Thymus (tissue), 11 donors: Measurements from ENCODE around the gene PACSIN1. TPM values are rescaled to one million over a fixed set of nuclear protein-coding genes. Genes with fewer than 3 reads are reported as not detected.
"Not testable (repeated sequence)": the region's sequence is repeated elsewhere in the genome, so short reads cannot be mapped to it uniquely, and the experiment has no call there.

Experiments
- DNase-seq, 9 donors: peaks; one replicate each; pipeline ENCODE4 v3.0.0-alpha.2; 2013; ENCODE audit warnings: low spot score in 9 of 9, low read depth in 6 of 9, missing footprints in 1 of 9
- H3K27ac ChIP-seq, 2 donors: one replicate each; pipeline ENCODE4 v1.5.1; 2013; ENCODE audit warnings: control low read depth in 1 of 2, low read depth in 1 of 2, low read length in 1 of 2, mild to moderate bottlenecking in 1 of 2, moderate library complexity in 1 of 2
- H3K27me3 ChIP-seq, 2 donors: one replicate each; pipeline ENCODE4 v1.5.1; 2013; ENCODE audit warnings: low read length in 1 of 2; ENCODE audit not compliant: control insufficient read depth in 2 of 2, insufficient read depth in 1 of 2
- H3K36me3 ChIP-seq, 2 donors: one replicate each; pipeline ENCODE4 v1.5.1; 2013; ENCODE audit warnings: low read length in 1 of 2, mild to moderate bottlenecking in 1 of 2, moderate library complexity in 1 of 2; ENCODE audit not compliant: control insufficient read depth in 2 of 2, insufficient read depth in 2 of 2
- H3K4me1 ChIP-seq, 2 donors: one replicate each; pipeline ENCODE4 v1.5.1; 2013; ENCODE audit warnings: low read length in 2 of 2; ENCODE audit not compliant: control insufficient read depth in 2 of 2, insufficient read depth in 2 of 2
- H3K4me3 ChIP-seq, 2 donors: one replicate each; pipeline ENCODE4 v1.5.1; 2013; ENCODE audit warnings: low read length in 2 of 2, control low read depth in 1 of 2, mild to moderate bottlenecking in 1 of 2
- H3K9me3 ChIP-seq, 2 donors: one replicate each; pipeline ENCODE4 v1.5.1; 2013; ENCODE audit warnings: low read length in 1 of 2, mild to moderate bottlenecking in 1 of 2; ENCODE audit not compliant: control insufficient read depth in 2 of 2, insufficient read depth in 1 of 2
- whole genome bisulfite sequencing: extraction: QIAGEN DNeasy Blood & Tissue Kit; methylation state at CpG from one replicate; pipeline ENCODE4 v1.1.7; 2013; 5-methylcytosine and 5-hydroxymethylcytosine counted together
- polyA plus RNA-seq: library from polyadenylated mRNA; stranded (reverse); fragments of 200-250 nt; gene quantifications from one replicate; pipeline ENCODE4 v1.2.3, GENCODE V29; 2013
- total RNA-seq: library from RNA; stranded (reverse); fragments of 120-200 nt; gene quantifications from one replicate; pipeline ENCODE4 v1.2.4, GENCODE V29; 2013
- donor health status: healthy.

The PACSIN1 gene
- total and polyA plus RNA-seq, 2 donors = 1.2 to 1.7 TPM

- peaks cover 17 to 34% of the 10 kb centered on the region in 2 donors for H3K4me1 ChIP-seq
- WGBS = 99% methylated on average over 8 of the region's 8 CpGs
- not testable (repeated sequence) for H3K9me3 ChIP-seq, H3K27ac ChIP-seq, H3K27me3 ChIP-seq, H3K36me3 ChIP-seq, H3K4me3 ChIP-seq, DNase-seq
Measured at GRCh38 chr6:34486886-34487285, 21.0 kb downstream of the PACSIN1 start.

- Histone ChIP-seq H3K27me3 (no peaks in the 10 kb centered on the region), H3K4me1 (peaks cover 17 to 34% of the 10 kb centered on the region in 2 donors), H3K27ac (no peak overlapping the region), H3K36me3 (no peaks in the 10 kb centered on the region), H3K4me3 (no peak overlapping the region), H3K9me3 (no peaks in the 10 kb centered on the region)
- no peak for DNase-seq
- WGBS = 78% methylated on average over 5 of the region's 5 CpGs
Measured at GRCh38 chr6:34487536-34487935, 21.7 kb downstream of the PACSIN1 start.

- WGBS = 86% methylated on average over 9 of the region's 9 CpGs
- H3K27me3 ChIP-seq = no peaks in the 10 kb centered on the region
- H3K9me3 ChIP-seq = no peaks in the 10 kb centered on the region
- no peak for DNase-seq
- H3K4me3 ChIP-seq = no peak overlapping the region
- no peak overlapping the region for H3K27ac ChIP-seq
- H3K4me1 ChIP-seq = peaks cover 17 to 32% of the 10 kb centered on the region in 2 donors
- no peaks in the 10 kb centered on the region for H3K36me3 ChIP-seq
Measured at GRCh38 chr6:34489207-34489805, 23.4 kb downstream of the PACSIN1 start.

GRCh38 chr6:34490390-34491090 is 24.7 kb downstream of the PACSIN1 start:
- DNase-seq = no peak
- no peak overlapping the region for H3K27ac ChIP-seq
- no peak overlapping the region for H3K4me3 ChIP-seq

GRCh38 chr6:34491091-34491430 is 25.2 kb downstream of the PACSIN1 start:
- no peak for DNase-seq
- Histone ChIP-seq H3K9me3 (no peaks in the 10 kb centered on the region), H3K27me3 (no peaks in the 10 kb centered on the region), H3K27ac (no peak overlapping the region), H3K36me3 (no peaks in the 10 kb centered on the region), H3K4me1 (peaks cover 3 to 16% of the 10 kb centered on the region in 2 donors), H3K4me3 (no peak overlapping the region)
- 58% methylated on average over 10 of the region's 10 CpGs for WGBS

More at GRCh38 chr6:34490390-34491090, 24.7 kb downstream of the PACSIN1 start:
- H3K27me3 ChIP-seq = no peaks in the 10 kb centered on the region
- peaks cover 8 to 21% of the 10 kb centered on the region in 2 donors for H3K4me1 ChIP-seq
- no peaks in the 10 kb centered on the region for H3K9me3 ChIP-seq
- no peaks in the 10 kb centered on the region for H3K36me3 ChIP-seq
- 88% methylated on average over 20 of the region's 20 CpGs for WGBS

- Histone ChIP-seq H3K9me3 (no peaks in the 10 kb centered on the region), H3K4me3 (no peak overlapping the region), H3K4me1 (peaks cover 0 to 6% of the 10 kb centered on the region in 2 donors), H3K36me3 (no peaks in the 10 kb centered on the region), H3K27me3 (no peaks in the 10 kb centered on the region), H3K27ac (no peak overlapping the region)
- no peak for DNase-seq
- 72% methylated on average over 4 of the region's 4 CpGs for WGBS
Measured at GRCh38 chr6:34493344-34493743, 27.5 kb downstream of the PACSIN1 start.

GRCh38 chr6:34494973-34495372 is 29.1 kb downstream of the PACSIN1 start:
- Histone ChIP-seq H3K4me3 (no peak overlapping the region), H3K9me3 (no peaks in the 10 kb centered on the region), H3K27ac (no peak overlapping the region), H3K4me1 (peaks cover 0 to 6% of the 10 kb centered on the region in 2 donors), H3K36me3 (no peaks in the 10 kb centered on the region), H3K27me3 (no peaks in the 10 kb centered on the region)
- no peak for DNase-seq
- 97% methylated on average over 3 of the region's 3 CpGs for WGBS

GRCh38 chr6:34496103-34496685 is 30.3 kb downstream of the PACSIN1 start:
- DNase-seq = no peak
- H3K4me1 ChIP-seq = no peaks in the 10 kb centered on the region
- no peak overlapping the region for H3K4me3 ChIP-seq
- H3K9me3 ChIP-seq = peaks cover 0 to 7% of the 10 kb centered on the region in 2 donors
- H3K27me3 ChIP-seq = no peaks in the 10 kb centered on the region
- WGBS = 95% methylated on average over 9 of the region's 9 CpGs
- no peaks in the 10 kb centered on the region for H3K36me3 ChIP-seq
- H3K27ac ChIP-seq = no peak overlapping the region

GRCh38 chr6:34497411-34497810 is 31.5 kb downstream of the PACSIN1 start:
- no peak overlapping the region for H3K27ac ChIP-seq
- H3K27me3 ChIP-seq = no peaks in the 10 kb centered on the region
- H3K9me3 ChIP-seq = peaks cover 0 to 12% of the 10 kb centered on the region in 2 donors
- H3K4me1 ChIP-seq = no peaks in the 10 kb centered on the region
- H3K4me3 ChIP-seq = no peak overlapping the region
- DNase-seq = no peak
- H3K36me3 ChIP-seq = no peaks in the 10 kb centered on the region
- 92% methylated on average over 10 of the region's 10 CpGs for WGBS
